Islet of Langerhans (tissue), 1 donor: ENCODE results near the gene MDM2.
A peak's percentile ranks its signal among the peaks of the same experiment; 100 is the strongest.

Experiments
- FAIRE-seq: peaks from one replicate; lab custom pipeline; 2011; peaks lifted over from hg19 to GRCh38; lab: Jason Lieb, UNC

MDM2 gene

GRCh38 chr12:68853396-68854077 lies 45.6 kb downstream of the MDM2 start:
- no peak for FAIRE-seq

GRCh38 chr12:68854078-68854468 lies 46.1 kb downstream of the MDM2 start:
- FAIRE-seq, result no peak

- no peak for FAIRE-seq
Measured at GRCh38 chr12:68854554-68854953, 46.6 kb downstream of the MDM2 start.

- FAIRE-seq, result no peak
Measured at GRCh38 chr12:68855111-68855510, 47.1 kb downstream of the MDM2 start.

GRCh38 chr12:68855771-68856170 lies 47.8 kb downstream of the MDM2 start:
- no peak for FAIRE-seq

GRCh38 chr12:68856510-68856909 lies 48.5 kb downstream of the MDM2 start:
- no peak for FAIRE-seq

GRCh38 chr12:68861890-68862289 lies 53.9 kb downstream of the MDM2 start:
- FAIRE-seq, result no peak

- no peak for FAIRE-seq
Measured at GRCh38 chr12:68863109-68863770, 55.3 kb downstream of the MDM2 start.

- peak; percentile 65 for FAIRE-seq
Measured at GRCh38 chr12:68863886-68864454, 56.0 kb downstream of the MDM2 start.

GRCh38 chr12:68864604-68865003 lies 56.6 kb downstream of the MDM2 start:
- FAIRE-seq, result no peak

GRCh38 chr12:68865399-68866164 lies 57.6 kb downstream of the MDM2 start:
- FAIRE-seq, result no peak

- FAIRE-seq, result no peak
Measured at GRCh38 chr12:68866950-68867349, 59.0 kb downstream of the MDM2 start.

- no peak for FAIRE-seq
Measured at GRCh38 chr12:68867606-68868005, 59.6 kb downstream of the MDM2 start.

- FAIRE-seq, result no peak
Measured at GRCh38 chr12:68868043-68868790, 60.2 kb downstream of the MDM2 start.

GRCh38 chr12:68870011-68870410 lies 62.0 kb downstream of the MDM2 start:
- FAIRE-seq, result no peak

GRCh38 chr12:68870443-68870842 lies 62.5 kb downstream of the MDM2 start:
- FAIRE-seq, result no peak

- no peak for FAIRE-seq
Measured at GRCh38 chr12:68871396-68871795, 63.4 kb downstream of the MDM2 start.

GRCh38 chr12:68871921-68872320 lies 63.9 kb downstream of the MDM2 start:
- no peak for FAIRE-seq

- FAIRE-seq, result no peak
Measured at GRCh38 chr12:68873316-68873715, 65.3 kb downstream of the MDM2 start.

GRCh38 chr12:68876461-68876860 lies 68.5 kb downstream of the MDM2 start:
- no peak for FAIRE-seq

- FAIRE-seq, result no peak
Measured at GRCh38 chr12:68877583-68877982, 69.6 kb downstream of the MDM2 start.

GRCh38 chr12:68878283-68878682 lies 70.3 kb downstream of the MDM2 start:
- no peak for FAIRE-seq
